ENCODE data around the gene RNF112.

DNA sequence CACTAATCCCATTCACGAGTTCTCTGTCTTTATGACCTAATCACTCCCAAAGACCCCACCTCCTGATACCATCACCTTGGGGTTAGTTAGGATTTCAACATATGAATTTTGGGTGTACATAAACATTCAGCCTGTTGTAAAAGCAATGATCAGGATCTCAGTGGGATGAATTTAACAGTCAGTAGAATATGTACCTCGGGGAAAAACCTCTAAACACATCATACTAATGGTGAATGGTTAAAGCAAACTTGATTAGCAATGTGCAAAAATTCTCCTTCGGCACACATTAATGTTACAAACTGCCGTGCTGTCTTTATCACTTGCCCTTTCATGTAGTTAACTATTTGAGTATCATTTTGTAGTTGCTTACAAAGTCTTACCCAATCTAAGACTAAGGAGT lies 10.2 kb downstream of the RNF112 start:
- TF ChIP-seq CTCF (conservative IDR thresholded peaks at IDR 0.05; ENCODE audit: low read depth, low read length), result no peak
- TF ChIP-seq EZH2 (IDR thresholded peaks at IDR 0.05; ENCODE audit: borderline replicate concordance, low read depth, low read length, poor library complexity, severe bottlenecking), result no peak

All from A673 (cell line).